Spleen (tissue), 7 donors: Measurements from ENCODE around the gene AJAP1.

Experiments
- CTCF ChIP-seq, 11 experiments: fragments of 200-600 bp in 7 of 11; fragments of 450-650 bp in 4 of 11; sonication (generic) in 4 of 11; IDR thresholded peaks in 8 of 11; conservative IDR thresholded peaks in 3 of 11; 1 replicate in 7 of 11; 2 replicates in 4 of 11; pipeline versions ENCODE4 v1.4.0 to v1.8.0; 2016 to 2021; ENCODE audit warnings: antibody characterized with exemption in 11 of 11, inconsistent platforms in 4 of 11, mild to moderate bottlenecking in 1 of 11
- POLR2A ChIP-seq, 3 donors: fragments of 450-650 bp; IDR thresholded peaks; one replicate each; pipeline ENCODE4 v1.5.1; 2017; ENCODE audit warnings: antibody characterized with exemption in 3 of 3, mild to moderate bottlenecking in 1 of 3
- POLR2AphosphoS5 ChIP-seq, 3 donors: sonication (generic); formaldehyde crosslinking; IDR thresholded peaks; one replicate each; pipeline ENCODE4 v1.5.1; 2017; ENCODE audit warnings: antibody characterized with exemption in 3 of 3
- donor health status: DM: no; HTN: no; CAD: no; lungs with moderate emphysema.
- donor health status: DM: no; HTN: no; CAD: no.
- donor health status: DM: no; HTN: no; CAD: no.

- TF ChIP-seq POLR2A (IDR thresholded peaks at IDR 0.05) = no peak
- no peak for TF ChIP-seq CTCF (IDR thresholded peaks at IDR 0.05 in 8 of 11, conservative IDR thresholded peaks at IDR 0.05 in 3 of 11)
- TF ChIP-seq POLR2AphosphoS5 (IDR thresholded peaks at IDR 0.05) = no peak
Measured at GRCh38 chr1:4650481-4650880, 3.9 kb upstream of the AJAP1 start.
